Measurements from ENCODE around the gene DUSP2.

DUSP2 gene

DNA sequence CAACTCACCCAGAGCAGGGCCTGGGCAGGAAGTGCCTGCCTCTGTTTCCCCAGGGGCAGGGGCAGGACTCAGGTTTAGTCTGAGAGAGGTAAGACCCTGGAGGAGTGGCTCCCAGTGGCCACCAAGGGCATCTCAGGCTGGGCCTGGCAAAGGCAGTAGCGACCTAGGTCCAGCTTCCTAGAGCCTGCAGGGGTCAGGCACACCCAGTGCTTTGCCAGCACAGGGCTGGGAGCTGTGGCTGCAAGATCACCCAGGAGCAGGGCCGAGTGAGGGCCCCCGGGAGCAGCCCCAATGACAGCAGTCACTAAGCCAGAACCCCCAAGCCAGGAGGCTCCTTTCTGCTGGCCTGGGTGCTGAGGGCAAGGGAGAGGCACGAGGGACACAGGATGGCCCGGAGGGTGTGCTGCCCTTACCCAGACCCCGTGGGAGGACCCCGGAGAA is 8.8 kb upstream of the DUSP2 start:
- in situ Hi-C loops (cut with HindIII; ENCODE audit: low sequenced_read_pairs), result no loop called here
- no peak for DNase-seq (ENCODE audit: low read depth)
- H3K4me3 ChIP-seq (ENCODE audit: low read depth, low read length), result no peak overlapping the region
- TF ChIP-seq, protein P1, sequence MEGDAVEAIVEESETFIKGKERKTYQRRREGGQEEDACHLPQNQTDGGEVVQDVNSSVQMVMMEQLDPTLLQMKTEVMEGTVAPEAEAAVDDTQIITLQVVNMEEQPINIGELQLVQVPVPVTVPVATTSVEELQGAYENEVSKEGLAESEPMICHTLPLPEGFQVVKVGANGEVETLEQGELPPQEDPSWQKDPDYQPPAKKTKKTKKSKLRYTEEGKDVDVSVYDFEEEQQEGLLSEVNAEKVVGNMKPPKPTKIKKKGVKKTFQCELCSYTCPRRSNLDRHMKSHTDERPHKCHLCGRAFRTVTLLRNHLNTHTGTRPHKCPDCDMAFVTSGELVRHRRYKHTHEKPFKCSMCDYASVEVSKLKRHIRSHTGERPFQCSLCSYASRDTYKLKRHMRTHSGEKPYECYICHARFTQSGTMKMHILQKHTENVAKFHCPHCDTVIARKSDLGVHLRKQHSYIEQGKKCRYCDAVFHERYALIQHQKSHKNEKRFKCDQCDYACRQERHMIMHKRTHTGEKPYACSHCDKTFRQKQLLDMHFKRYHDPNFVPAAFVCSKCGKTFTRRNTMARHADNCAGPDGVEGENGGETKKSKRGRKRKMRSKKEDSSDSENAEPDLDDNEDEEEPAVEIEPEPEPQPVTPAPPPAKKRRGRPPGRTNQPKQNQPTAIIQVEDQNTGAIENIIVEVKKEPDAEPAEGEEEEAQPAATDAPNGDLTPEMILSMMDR (IDR thresholded peaks at IDR 0.05; ENCODE audit: low read depth, low read length, missing control alignments), result no peak

DNA sequence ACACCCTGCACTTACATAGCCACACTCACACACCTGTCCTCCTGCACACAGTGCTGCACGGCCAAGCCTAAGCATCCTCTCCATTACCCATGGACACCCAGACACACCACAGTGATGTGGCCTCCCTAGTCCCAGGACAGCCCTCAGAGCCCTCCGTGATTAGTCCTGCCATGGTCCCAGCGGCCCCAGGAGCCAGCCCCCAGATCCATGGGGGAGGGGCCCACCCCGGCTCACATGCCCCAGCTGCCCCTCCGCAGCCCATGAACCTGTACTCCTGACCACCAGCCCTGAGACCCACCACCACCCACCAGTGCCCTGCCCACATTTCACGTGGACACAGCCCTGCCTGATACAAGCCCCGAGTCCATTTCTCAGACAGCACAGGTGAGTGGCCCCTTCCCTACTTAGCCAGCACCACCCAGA is 8.1 kb upstream of the DUSP2 start:
- in situ Hi-C loops (cut with HindIII; ENCODE audit: low sequenced_read_pairs), result no loop called here
- DNase-seq (ENCODE audit: low read depth), result no peak
- H3K4me3 ChIP-seq (ENCODE audit: low read depth, low read length), result no peak overlapping the region
- TF ChIP-seq, protein P1 (IDR thresholded peaks at IDR 0.05; ENCODE audit: low read depth, low read length, missing control alignments), result no peak

DNA sequence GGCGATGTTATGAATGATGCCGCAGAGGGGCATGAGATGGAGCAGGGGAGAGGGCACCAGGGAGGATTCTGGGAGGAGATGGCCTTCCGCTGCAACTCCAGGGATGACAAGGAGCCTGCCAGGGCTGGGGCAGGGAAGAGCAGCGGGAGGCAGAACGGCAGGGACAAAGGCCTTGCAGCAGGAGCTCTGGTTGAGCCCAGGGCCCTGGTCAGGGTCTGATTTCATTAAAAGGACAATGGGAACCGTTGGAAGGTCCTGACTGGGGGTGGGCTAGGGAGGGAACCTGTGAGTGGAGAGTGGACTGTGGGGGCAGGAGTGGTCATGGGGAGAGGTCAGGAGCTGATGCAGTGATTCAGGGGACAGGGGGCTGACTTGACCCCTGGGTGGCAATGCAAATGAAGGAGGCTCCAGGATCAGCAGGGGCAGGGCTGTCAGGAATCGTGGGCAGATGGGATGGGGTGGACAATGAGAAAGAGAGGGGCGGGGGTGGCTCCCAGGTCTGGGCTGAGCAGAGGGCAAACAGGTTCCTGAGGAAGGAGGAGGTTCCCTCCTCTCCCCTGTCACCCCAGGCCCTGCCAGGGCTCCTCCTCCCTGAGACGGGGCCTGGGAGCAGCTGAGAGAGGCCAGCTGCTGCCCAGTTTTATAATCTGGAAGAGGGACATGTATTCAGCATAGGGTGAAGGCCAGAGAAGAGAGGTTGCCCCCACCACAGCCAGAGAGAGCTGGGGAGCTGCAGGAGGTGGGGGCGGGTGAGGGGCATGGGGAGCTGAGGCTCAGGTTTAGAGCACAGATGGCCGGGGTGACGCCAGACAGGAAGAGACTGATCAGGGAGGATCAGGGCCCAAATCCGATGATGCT is 7.3 kb upstream of the DUSP2 start:
- TF ChIP-seq, protein P1 (IDR thresholded peaks at IDR 0.05; ENCODE audit: low read depth, low read length, missing control alignments), result no peak
- no peak for DNase-seq (ENCODE audit: low read depth)
- H3K4me3 ChIP-seq (ENCODE audit: low read depth, low read length), result no peak overlapping the region
- in situ Hi-C loops (cut with HindIII; ENCODE audit: low sequenced_read_pairs), result no loop called here

DNA sequence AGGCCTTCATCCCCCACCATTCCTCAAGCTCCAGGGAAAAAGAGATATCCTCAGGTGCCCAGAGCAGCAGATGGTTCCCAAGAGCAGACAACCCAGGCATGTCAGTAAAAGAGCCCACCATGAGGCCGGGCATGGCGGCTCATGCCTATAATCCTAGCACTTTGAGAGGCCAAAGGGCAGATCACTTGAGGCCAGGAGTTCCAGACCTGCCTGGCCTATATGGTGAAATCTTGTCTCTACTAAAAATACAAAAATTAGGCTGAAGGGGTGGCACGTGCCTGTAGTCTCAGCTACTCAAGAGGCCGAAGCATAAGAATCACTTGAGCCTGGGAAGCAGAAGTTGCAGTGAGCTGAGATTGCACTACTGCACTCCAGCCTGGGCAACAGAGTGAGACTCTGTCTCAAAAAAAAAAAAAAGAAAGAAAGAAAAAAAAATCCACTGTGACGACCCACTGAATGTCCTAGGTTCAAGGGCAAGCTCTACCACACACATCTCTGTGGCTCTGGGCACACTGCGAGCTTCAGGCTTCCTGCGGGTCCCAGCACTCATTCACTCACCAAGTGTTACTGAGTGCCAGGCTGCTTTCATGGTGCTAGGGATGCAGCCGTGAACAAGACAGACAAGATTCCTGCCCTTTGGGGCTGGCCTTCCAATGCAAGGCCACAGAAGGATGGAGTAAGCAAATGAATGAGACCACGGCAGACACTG is 6.5 kb upstream of the DUSP2 start:
- DNase-seq (ENCODE audit: low read depth), result no peak
- no peak overlapping the region for H3K4me3 ChIP-seq (ENCODE audit: low read depth, low read length)
- TF ChIP-seq, protein P1 (IDR thresholded peaks at IDR 0.05; ENCODE audit: low read depth, low read length, missing control alignments), result no peak
- in situ Hi-C loops (cut with HindIII; ENCODE audit: low sequenced_read_pairs), result no loop called here

DNA sequence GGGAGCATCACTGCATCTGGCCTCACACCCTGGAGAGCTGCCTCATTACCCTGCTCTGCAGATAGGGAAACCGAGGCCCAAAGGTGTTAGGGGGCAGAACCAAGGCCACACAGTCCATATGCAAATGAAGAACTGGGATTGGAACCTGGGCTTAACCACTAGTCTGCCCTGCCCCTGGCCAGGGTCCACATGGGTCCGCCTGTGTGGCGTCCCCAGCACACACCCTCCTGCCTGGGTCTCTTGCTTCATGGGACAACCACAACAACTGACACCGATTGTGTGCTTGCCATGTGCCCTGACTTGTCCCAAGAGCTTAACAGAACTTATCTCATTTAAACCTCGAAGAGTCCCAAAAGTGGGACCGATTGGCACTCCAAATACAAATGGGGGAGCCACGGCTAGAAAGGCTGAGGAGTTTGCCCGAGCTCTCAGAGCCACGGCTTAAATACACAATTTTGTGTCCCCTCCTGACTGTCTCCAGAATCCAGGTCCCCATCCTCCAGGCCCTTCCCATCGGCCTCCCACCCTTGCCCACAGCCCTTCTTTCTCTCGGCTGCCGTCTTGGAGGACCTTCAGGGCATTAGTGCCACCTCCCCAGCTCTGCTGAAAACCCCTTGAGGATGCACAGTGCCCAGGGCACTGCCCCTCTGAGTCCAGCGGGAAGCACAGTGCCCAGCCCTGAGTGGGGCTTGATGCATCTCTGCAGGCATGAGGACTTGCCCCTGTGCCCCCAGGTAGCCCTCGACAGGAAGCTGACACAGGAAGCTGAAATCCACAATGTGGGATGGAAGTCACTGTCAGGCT is 5.8 kb upstream of the DUSP2 start:
- no peak overlapping the region for H3K4me3 ChIP-seq (ENCODE audit: low read depth, low read length)
- TF ChIP-seq, protein P1 (IDR thresholded peaks at IDR 0.05; ENCODE audit: low read depth, low read length, missing control alignments), result no peak
- no peak for DNase-seq (ENCODE audit: low read depth)
- in situ Hi-C loops (cut with HindIII; ENCODE audit: low sequenced_read_pairs), result no loop called here

DNA sequence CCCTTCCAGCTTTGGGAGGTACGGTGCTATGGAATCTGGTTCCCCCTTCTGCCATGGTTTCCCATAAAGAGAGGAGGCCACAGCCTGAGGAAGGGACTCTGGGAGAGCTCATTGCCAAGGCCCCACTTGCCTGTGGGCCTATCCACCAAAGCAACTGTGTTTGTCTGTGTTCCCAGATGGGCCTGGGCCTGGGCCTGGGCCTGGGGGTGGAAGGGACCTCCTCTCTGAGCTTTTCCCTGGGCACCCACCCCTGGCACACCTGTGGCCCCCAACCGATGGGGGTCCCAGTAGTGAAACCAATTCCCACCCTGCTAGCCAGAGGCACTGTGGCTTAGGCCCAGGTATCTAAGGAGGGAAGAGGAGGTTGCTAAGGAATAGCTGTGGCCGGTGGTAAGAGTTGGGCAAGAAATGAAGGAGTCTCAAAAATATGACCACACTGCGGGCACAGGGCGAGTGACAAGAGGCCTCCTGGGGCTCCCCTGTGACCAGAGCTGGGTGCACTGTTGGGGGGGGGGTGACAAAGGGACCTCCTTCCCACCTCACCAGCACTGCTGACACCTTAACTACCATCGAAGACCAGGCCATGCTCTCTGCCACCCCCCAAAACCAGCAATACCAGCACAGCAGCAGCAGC is 4.9 kb upstream of the DUSP2 start:
- no peak overlapping the region for H3K4me3 ChIP-seq (ENCODE audit: low read depth, low read length)
- TF ChIP-seq, protein P1 (IDR thresholded peaks at IDR 0.05; ENCODE audit: low read depth, low read length, missing control alignments), result no peak
- in situ Hi-C loops (cut with HindIII; ENCODE audit: low sequenced_read_pairs), result no loop called here
- DNase-seq (ENCODE audit: low read depth), result no peak
